GM18508 (cell line): Measurements from ENCODE around the gene TSPAN14.
"Not testable (repeated sequence)": the region's sequence is repeated elsewhere in the genome, so short reads cannot be mapped to it uniquely, and the experiment has no call there.

ENCODE experiments used
- ATAC-seq: cut with Tn5 transposase; IDR thresholded peaks from one replicate; pipeline ENCODE4 v1.9.1; 2021; ENCODE audit warnings: moderate number of reproducible peaks; ENCODE audit not compliant: insufficient read depth, unreplicated experiment

TSPAN14 gene

DNA sequence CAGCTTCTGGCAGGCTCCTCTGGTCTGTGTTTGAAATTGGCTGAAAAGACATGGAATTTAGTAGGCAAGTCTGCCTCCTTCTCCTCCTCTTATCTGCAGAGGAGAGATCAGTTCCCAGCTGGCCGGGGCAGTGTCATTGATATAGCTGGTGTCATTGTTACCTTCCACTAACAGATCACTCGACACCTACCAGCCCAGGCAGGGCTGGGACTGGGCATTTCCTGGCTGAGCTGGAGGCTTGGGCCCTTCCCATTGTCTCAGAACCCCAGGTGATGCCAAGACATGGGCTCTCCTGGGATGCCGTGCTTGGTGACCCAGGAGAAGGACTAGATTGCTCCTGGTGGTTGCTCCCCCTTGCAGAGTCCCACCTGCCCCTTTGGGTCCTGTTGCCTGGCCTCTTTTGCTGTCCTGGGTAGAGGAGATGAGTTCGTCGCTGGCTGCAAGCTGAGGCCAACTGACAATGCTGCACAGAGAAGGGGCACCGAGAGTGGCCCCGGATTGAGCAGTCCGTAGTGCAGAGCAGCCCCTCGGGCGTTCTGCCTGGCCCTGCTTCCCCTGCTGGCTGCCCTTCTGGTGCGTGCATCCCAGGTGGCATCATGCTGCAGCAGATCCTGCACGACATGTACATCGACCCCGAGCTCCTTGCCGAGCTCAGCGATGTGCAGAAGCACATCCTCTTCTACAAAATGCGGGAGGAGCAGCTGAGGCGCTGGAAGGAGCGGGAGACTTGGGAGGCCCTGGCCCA lies 83.8 kb downstream of the TSPAN14 start, which contains the start of gene SH2D4B:
SH2D4B (plus strand) TSS at position 167 of the 745 bp plus-strand sequence; CDS start at position 597, 430 bp downstream.
- no peak for ATAC-seq

DNA sequence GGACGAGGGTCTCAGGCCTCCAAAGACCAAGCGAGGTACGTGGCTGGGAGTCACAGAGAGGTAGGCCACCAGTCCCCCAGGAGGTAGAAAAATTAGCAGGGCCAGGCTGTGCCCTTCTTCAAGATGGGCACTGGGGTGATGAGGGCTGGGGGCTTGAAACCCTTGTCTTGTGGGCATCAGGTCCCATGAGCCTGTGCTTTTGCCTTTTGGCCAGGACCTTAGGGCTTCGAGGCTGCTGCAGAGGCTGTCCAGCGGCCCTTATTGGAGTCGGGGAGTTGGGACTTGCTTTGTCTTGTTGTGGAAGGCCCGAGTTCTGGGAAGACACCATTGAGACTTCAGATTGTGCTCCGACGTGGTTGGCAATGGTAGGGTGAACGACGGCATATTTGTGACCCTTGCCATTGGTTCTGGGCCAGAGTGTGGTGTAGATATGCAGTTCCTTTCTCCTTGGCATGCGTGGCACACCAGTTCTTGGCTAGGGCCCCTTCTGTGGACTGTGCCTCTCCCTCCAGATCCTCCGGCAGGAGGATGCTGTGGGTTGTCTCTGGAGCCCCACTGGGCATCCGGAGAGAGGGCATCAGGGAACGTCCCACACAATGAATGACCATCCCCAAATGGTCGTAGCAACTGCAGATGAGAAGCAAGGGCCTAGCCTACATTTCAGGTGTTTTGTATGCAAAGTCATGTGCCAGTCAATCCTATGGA lies 84.5 kb downstream of the TSPAN14 start:
- no peak for ATAC-seq

DNA sequence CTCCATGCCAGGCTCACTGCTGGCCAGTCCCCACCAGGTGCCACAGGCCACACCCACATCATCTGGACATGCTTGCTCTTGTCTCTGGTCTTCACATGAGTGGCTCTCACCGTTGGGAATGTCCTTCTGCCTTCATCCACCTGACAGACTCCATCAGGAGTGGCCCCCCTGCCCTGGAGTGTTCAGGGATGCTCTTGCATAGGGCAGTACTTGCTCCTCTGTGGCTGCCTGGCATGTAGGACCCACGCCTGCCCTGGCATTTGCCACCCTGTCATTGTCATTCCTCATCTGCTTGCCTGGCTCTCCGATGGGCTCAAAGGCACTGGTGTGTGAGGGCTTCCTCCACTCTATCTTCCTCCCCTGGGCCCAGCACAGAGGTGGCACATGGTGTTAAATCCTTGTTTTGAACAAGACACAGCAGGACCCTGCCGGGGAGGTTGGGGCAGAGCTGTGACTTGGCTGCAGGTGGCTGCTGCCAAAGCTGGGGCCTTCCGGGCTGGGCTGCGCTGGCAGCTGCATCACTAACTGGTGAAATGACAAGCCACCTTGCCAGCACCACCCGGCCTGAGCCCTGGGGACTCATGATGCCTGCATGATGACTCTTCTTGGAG lies 85.4 kb downstream of the TSPAN14 start:
- no peak for ATAC-seq

DNA sequence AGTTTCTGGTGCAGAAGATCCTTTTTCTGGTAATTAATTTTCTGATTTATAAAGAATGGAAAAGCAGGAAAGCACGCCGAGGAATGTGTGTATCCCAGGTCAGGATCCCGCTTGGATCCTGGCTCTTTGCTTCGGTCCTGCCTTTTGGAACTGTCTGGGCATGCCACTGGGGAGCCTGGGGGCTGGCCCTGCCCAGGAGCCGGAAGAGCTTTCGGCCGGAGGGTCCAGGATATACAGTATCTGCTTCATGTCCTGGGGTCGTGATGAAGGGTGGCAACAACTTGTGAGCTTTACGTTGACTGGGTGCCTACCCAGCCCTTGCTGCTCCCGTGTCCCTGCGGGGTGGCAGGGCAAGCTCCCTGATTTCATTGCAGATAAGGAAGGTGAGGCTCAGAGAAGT lies 86.0 kb downstream of the TSPAN14 start:
- ATAC-seq, result no peak

DNA sequence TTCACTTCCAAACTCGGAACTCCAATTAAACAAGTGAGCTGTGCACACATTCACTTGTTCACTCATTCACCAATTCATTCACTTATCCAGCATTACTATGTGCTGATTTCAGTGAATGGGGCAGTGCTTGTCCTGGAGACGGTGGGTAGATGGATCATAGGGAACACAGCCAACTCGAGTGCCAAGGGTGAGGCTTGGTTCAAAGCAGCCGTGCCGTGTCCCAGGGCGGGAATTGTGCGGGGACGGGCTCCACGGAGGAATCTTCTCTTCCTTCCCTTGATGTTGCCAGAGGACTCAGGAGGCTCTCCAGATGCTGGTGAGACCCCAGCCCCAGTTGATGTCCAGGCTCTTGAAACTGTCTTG lies 86.5 kb downstream of the TSPAN14 start:
- no peak for ATAC-seq

DNA sequence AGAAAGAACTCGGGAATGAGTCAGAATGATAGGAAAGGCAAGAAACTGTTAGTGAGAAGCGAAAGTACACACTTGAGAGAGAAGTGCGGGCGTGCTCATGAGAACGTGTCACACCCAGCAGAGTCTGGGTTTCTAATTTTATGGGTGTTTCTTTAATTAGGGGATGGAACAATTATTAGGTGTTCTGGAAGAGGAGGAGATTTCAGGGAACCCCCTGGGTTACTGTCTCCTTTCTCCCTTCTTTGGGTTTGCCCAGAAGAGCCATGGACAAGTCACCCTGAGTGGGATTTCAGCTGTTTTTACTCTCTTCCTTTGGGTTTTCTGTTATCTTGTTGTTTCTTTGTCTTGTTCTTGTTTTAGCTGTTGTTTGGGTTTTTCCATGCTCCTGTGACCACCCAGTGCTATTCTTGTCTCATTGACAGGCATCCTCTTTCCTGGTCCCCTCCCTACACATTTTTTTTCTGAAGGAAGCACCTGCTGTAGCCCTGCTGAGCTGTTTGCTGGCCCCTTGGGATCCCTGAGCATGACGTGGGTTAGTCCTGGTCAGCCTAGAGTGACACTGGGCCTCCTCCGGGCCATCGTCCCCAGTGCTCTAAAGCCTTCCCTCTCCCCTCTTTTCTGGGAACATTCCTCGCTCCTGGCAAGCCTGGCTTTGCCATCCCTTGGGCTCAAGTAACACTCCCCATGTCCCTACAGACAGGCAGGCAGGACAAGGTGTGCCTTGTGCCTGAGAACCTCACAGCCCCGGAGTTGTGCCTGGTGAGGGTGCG lies 87.1 kb downstream of the TSPAN14 start:
- no peak for ATAC-seq

DNA sequence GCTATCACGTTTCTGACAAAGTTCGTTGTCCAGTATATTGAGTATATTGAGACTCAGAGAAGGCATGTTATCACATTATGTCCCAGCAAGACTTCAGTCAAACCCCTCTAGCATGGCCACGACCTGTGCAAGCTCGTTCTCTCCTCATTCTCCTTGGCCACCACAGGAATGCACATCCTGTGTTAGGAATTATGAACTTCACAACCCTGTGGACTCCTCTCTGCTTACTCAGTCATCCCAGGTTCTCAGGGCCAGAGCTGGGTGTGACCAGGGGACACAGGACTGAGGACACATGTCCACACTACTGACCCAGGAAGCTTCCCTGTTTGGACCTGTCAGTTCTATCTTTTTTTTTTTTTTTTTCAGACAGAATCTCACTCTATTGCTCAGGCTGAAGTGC lies 87.9 kb downstream of the TSPAN14 start:
- ATAC-seq, result no peak

DNA sequence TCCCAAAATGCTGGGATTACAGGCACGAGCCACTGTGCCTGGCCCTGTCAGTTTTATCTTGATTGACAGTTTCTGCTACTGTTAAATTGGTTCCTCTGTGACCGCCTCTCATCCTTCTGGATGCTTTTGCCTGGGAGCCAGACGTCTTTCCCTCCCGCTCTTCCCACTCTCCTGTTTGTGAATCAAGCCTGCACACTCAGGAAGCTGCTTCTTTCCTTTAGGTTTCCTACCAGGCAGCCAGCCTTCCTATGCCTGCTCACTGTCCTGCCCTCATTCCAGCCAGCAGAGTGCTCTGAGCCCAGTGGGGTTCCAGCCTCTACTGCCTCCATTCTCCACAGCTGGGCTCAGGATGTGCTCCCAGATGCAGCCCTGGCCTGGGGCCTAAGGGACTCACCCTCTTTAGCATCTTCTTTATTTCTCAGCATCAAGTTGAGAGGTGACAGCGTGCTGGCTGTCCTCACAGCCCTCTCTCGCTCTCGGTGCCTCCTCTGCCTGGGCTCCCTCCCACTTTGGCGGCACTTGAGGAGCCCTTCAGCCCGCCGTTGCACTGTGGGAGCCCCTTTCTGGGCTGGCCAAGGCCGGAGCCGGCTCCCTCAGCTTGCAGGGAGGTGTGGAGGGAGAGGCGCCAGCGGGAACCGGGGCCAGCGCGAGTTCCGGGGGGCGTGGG lies 88.7 kb downstream of the TSPAN14 start:
- no peak for ATAC-seq

DNA sequence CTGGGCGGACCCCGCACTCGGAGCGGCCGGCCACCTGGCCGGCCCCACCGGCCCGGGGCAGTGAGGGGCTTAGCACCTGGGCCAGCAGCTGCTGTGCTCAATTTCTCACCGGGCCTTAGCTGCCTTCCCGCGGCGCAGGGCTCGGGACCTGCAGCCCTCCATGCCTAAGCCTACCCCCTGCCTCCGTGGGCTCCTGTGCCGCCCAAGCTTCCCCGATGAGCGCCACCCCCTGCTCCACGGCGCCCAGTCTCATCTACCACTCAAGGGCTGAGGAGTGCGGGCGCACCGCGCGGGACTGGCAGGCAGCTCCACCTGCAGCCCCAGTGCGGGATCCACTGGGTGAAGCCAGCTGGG lies 89.2 kb downstream of the TSPAN14 start:
- ATAC-seq, result not testable (repeated sequence)

DNA sequence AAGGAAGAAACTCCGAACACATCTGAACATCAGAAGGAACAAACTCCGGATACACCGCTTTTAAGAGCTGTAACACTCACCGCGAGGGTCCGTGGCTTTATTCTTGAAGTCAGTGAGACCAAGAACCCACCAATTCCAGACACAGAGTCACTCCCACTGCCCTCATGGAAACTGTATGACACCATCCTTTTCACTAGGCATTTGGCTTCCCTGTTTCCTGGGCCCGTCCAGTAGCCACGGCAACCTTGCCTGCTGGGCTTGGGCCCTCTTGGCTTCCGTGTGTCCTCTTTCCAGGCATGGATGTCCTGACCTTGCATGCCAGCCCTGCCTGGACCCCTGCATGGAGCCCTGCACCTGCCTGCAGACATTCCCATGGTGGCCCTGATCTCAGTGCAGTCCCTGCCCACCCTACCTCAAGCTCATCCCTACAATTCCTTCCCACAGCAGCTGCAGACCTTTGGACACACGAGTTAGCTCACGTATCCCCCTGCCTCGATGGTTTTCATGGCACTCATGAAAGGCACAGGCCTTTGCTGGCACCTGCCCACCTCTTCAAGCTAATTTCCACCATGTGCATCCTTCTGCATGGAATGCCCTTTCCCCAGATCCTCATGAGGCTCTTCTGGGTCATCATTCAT lies 90.3 kb downstream of the TSPAN14 start:
- ATAC-seq, result no peak

DNA sequence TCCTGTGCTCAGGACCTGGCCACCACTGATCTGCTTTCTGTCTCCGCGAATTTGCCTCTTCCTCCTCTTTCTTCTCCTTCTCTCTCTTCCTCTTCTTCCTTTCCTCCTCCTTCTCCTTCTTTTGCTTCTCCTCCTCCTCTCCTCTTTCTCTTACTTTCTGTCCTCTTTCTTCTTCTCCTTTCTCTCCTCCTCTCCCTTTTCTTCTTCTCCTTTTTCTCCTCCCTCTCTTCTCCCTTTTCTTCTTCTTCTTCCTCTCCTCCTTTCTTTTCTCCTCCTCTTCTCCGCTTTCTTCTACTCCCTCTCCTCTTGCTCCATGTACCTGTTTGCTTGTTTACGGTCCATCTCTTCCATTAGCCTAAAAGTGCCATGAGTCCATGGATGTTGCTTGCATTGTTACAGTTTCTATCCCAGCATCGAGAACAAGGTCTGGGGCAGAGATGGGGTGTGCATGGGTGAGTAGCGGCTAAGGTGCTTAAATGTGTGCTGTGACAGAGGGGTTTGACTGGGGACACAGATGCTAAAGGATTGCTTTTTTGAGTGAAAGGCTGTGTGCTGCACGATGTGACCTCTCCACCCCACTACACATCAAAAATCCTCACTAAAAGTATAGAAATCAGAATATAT lies 91.3 kb downstream of the TSPAN14 start:
- no peak for ATAC-seq

DNA sequence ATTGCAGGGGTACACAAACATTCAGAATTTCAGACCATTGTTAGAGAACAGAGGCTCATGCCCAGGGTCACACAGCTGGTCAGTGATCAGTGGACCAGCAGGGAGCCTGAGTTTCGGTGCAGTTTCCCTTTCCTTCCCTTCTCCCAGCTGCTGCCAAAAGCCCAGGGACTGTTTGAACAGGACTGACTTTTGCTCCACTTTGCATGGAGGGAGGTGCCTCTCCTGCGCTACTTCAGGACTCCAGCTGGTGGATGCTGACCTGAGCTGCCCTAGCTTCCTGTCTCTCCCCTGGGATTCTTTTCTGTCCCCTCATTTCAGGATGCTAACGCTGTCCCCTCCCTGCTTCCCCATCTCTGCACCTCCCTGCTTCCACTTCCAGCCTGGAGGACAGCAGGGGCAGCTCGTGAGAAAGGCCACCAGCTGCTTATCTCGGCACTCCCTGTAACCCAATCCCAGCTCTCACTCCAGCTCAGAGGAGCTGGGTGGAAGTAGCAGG lies 98.1 kb downstream of the TSPAN14 start:
- ATAC-seq, result no peak

DNA sequence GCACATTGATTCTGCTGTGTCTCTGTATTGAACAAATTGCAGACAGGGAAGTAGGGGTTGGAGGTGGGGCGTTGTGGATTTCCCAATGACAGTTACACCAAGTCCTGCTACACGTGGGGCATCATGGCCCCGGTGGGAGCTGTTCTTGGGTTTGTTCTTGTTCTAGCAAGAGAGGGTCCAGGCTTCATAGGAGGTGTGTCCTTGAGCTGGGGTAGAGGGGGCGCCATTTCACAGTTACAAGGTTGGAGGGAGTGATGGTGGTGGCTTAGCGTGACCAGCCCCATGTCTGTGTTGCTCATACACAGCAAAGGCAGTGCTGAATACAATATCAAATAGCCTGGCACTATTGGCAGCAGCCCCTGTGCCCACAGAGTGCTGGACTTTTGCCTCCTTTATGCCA lies 99.3 kb downstream of the TSPAN14 start:
- no peak for ATAC-seq

DNA sequence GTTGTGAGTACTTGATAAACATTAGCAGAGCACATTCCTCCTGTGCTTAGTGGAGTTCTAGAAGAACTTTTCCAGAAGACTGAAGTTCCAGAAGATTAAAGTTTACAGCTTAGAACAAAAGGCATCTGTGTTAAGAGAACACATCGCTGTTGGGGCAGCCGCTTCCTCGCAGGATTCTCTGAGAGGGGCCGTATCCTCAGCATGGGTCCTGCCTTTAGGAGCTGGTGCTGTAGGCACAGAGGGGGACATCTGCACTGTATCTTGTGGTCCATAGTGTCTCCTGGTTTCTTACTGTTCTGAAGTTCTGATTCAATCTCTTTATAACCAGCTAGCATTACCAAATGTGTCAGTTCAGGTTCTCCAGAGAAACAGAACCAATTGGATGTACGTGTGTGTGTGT lies 99.9 kb downstream of the TSPAN14 start:
- ATAC-seq, result no peak

DNA sequence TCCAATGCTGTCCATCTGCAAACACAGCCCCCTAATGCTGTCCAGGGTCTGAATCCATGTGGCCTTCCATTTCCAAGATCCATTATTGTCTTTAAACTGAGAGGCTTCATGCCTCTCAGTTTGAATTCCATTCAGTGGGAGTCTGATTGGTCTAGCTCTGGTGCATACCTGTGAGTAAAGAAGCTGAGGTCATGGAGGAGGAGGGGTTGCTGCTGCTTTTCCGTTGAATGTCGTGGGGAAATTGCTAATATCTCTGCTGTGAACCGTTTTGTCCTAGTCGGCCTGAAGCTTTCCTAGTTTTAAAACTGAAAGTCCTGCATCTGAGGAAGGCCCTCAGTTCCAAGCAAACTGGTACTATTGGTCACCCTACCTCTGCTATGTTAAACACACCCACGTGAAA lies 101.3 kb downstream of the TSPAN14 start:
- no peak for ATAC-seq

DNA sequence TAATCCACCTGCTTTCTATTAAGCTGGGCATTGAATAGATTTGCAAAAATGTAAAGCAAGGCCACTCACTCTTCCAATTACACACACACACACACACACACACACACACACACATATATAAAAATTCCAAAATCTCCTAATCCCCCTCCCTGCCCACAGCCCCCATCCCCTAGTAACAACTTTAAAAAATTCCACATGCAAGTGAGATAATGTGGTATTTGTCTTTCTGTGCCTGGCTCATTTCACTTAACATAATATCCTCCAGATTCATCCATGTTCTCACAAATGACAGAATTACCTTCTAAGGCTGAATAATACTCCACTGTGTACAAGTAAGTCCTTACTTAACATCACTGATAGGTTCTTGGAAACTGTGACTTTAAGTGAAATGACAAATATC lies 107.8 kb downstream of the TSPAN14 start:
- ATAC-seq, result no peak

DNA sequence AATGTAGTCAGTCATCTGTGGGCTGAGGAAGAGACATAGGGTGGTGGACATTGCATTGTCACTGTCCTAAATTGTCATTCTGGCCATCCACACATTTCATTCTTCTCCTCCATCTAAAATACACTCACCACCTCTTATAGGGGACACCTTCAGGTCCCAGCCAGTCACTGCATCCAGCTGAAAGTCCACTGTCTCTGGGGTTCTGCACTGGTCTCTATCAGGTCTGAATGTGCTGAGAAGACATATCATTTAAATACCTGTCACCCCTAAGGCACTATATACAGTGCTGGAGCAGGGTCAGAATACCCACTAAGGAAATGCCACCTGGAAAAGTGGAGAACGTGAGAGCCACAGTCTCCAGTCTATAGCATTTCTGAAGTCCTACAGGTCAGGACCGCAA lies 113.2 kb downstream of the TSPAN14 start:
- no peak for ATAC-seq

DNA sequence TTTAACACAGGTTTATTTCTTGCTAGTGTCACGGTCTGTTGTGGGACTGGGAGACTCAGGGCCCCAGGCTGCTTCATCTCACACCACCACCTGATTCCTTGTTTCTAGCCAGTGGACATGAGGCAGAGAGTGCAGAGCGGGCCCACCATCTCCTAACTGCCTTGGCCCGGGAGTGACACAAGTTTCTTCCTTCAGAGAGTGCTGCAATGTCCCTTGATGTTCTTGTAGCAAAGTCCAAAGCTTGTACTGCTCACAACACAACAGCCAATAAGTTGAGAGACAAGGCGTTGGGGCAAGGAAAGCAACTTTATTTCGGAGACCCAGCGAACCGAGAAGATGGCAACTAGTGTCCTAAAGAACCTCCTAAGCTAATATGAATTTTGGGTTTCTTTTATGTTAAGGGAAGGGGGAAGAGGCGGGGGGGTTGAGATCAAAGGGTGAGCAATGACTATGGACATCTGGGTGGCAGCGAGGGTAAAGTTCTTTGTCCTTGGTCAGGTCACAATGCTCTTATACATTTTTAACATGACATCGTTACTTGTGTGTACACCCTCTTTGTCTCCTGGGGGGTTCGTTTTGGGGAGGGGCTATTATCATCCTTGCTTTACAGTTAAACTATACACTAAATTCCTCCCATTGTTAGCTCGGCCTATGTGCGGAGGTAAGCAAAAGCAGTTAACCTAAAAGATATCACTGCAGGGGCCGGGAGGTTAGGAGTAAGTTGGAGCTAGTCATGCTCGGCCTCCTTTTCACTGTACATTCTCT lies 115.2 kb downstream of the TSPAN14 start:
- ATAC-seq, result no peak

DNA sequence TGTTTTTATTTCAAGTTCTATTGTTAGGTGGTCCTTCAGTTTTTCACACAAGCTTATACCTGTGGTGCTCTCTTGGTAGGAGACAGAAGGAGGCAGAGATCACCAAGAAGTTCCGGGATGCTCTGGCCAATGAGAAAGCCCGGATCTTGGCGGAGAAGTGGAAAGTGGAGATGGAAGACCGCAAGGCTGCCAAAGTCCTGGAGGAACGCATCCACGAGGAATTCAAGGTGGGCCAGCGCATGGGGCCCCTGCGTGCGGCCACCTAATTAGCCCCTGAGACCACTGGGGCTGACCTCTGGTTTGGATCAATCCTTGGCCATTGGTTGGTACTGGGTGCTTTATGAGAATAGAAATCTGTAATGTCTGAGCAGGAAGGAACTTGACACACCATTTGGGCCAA lies 117.2 kb downstream of the TSPAN14 start:
- ATAC-seq, result no peak
